Hepatocyte (in vitro differentiated cells): ENCODE results near the gene SPINT2. TPM values are rescaled to one million over a fixed set of nuclear protein-coding genes. Genes with fewer than 3 reads are reported as not detected.

Experiments
- DNase-seq: peaks from one replicate; pipeline ENCODE4 v3.0.0-alpha.2; 2016; ENCODE audit warnings: low spot score
- H2AFZ ChIP-seq: fragments of 200-600 bp; sonication (generic); 2 replicates; pipeline ENCODE4 v1.6.0; 2016; ENCODE audit warnings: antibody characterized with exemption, mild to moderate bottlenecking
- H3K27ac ChIP-seq: fragments of 200-600 bp; sonication (generic); 2 replicates; pipeline ENCODE4 v1.5.1; 2016; ENCODE audit warnings: mild to moderate bottlenecking
- H3K27me3 ChIP-seq: fragments of 200-600 bp; sonication (generic); 2 replicates; pipeline ENCODE4 v1.6.1; 2016
- H3K36me3 ChIP-seq: fragments of 200-600 bp; sonication (generic); replicated peaks from 2 replicates; pipeline ENCODE4 v1.5.1; 2016; ENCODE audit warnings: low read depth; ENCODE audit not compliant: insufficient read depth
- H3K4me1 ChIP-seq: fragments of 200-600 bp; sonication (generic); 2 replicates; pipeline ENCODE4 v1.5.1; 2016; ENCODE audit warnings: mild to moderate bottlenecking, moderate library complexity; ENCODE audit not compliant: insufficient read depth
- H3K4me2 ChIP-seq: fragments of 200-600 bp; sonication (generic); 2 replicates; pipeline ENCODE4 v1.6.0; 2016
- H3K4me3 ChIP-seq: fragments of 200-600 bp; sonication (generic); 2 replicates; pipeline ENCODE4 v1.5.1; 2016; ENCODE audit warnings: mild to moderate bottlenecking
- H3K79me2 ChIP-seq: fragments of 200-600 bp; sonication (generic); 2 replicates; pipeline ENCODE4 v1.6.0; 2017; ENCODE audit warnings: mild to moderate bottlenecking
- H3K9me2 ChIP-seq: fragments of 200-600 bp; sonication (generic); replicated peaks from 2 replicates; pipeline ENCODE4 v1.6.0; 2017; ENCODE audit warnings: mild to moderate bottlenecking; ENCODE audit not compliant: insufficient read depth
- H3K9me3 ChIP-seq: fragments of 200-600 bp; sonication (generic); 2 replicates; pipeline ENCODE4 v1.5.1; 2016; ENCODE audit warnings: low read depth, mild to moderate bottlenecking
- H4K20me1 ChIP-seq: fragments of 200-600 bp; sonication (generic); 2 replicates; pipeline ENCODE4 v1.6.0; 2016; ENCODE audit warnings: mild to moderate bottlenecking; ENCODE audit not compliant: insufficient read depth, poor library complexity, severe bottlenecking
- CTCF ChIP-seq: fragments of 200-600 bp; sonication (generic); IDR thresholded peaks from 2 replicates; pipeline ENCODE4 v1.5.1; 2016; ENCODE audit warnings: antibody characterized with exemption, mild to moderate bottlenecking; ENCODE audit not compliant: poor library complexity
- EZH2 ChIP-seq: fragments of 200-600 bp; sonication (generic); IDR thresholded peaks from 2 replicates; pipeline ENCODE4 v1.6.1; 2016; ENCODE audit warnings: antibody characterized with exemption, mild to moderate bottlenecking, borderline replicate concordance
- EZH2phosphoT487 ChIP-seq: fragments of 200-600 bp; sonication (generic); IDR thresholded peaks from one replicate; pipeline ENCODE4 v1.6.1; 2018; ENCODE audit warnings: antibody characterized with exemption, mild to moderate bottlenecking, low read depth, moderate library complexity; ENCODE audit not compliant: unreplicated experiment, severe bottlenecking
- WGBS: methylation state at CpG from one replicate; pipeline ENCODE4 v1.1.6; 2016; ENCODE audit warnings: low lambda C conversion rate; ENCODE audit errors: missing lambda C conversion rate; 5-methylcytosine and 5-hydroxymethylcytosine counted together
- polyA plus RNA-seq: library from polyadenylated mRNA; unstranded; fragments of >200 nt; fragmentation: Nextera tagmentation; extraction: Ambion mirVana; gene quantifications from 2 replicates; pipeline ENCODE4 v1.2.1, GENCODE V29; 2016
- total RNA-seq: library from RNA; depleted of rRNA; stranded (reverse); fragments of >200 nt; gene quantifications from 2 replicates; pipeline ENCODE4 v1.2.3, GENCODE V29; 2014

SPINT2 gene
- total and polyA plus RNA-seq, 2 experiments from 2014 or later = 508 to 834 TPM

- H3K27me3 ChIP-seq = peaks cover 17% of the 10 kb centered on the region
- no peak for DNase-seq
- H2AFZ ChIP-seq = no peak overlapping the region
- H3K27ac ChIP-seq = peak overlapping the region; percentile 57
- no peaks in the 10 kb centered on the region for H3K79me2 ChIP-seq
- H3K9me3 ChIP-seq = no peaks in the 10 kb centered on the region
- peak overlapping the region; percentile 100 for H3K4me2 ChIP-seq
- H3K9me2 ChIP-seq = no peaks in the 10 kb centered on the region
- no peaks in the 10 kb centered on the region for H4K20me1 ChIP-seq
- H3K4me3 ChIP-seq = no peak overlapping the region
- no peaks in the 10 kb centered on the region for H3K4me1 ChIP-seq
- H3K36me3 ChIP-seq = no peaks in the 10 kb centered on the region
- WGBS = 94% methylated on average over 3 of the region's 3 CpGs
- TF ChIP-seq EZH2 = no peak
- no peak for TF ChIP-seq CTCF
- no peak for TF ChIP-seq EZH2phosphoT487
Measured at GRCh38 chr19:38320969-38321339, 56.6 kb downstream of the SPINT2 start.

- Histone ChIP-seq H3K79me2 (no peaks in the 10 kb centered on the region), H3K4me3 (no peak overlapping the region), H3K27ac (peak overlapping the region; percentile 57), H2AFZ (no peak overlapping the region), H3K4me2 (peak overlapping the region; percentile 100), H3K36me3 (no peaks in the 10 kb centered on the region), H3K9me3 (no peaks in the 10 kb centered on the region), H3K27me3 (peaks cover 17% of the 10 kb centered on the region), H3K9me2 (no peaks in the 10 kb centered on the region), H4K20me1 (no peaks in the 10 kb centered on the region), H3K4me1 (no peaks in the 10 kb centered on the region)
- 64% methylated on average over 11 of the region's 11 CpGs for WGBS
- TF ChIP-seq EZH2phosphoT487 (no peak), CTCF (no peak), EZH2 (no peak)
- DNase-seq = peak; percentile 69
Measured at GRCh38 chr19:38321646-38322196, 57.3 kb downstream of the SPINT2 start.

- H3K36me3 ChIP-seq = no peaks in the 10 kb centered on the region
- no peaks in the 10 kb centered on the region for H3K9me2 ChIP-seq
Measured at GRCh38 chr19:38323291-38323690, 58.9 kb downstream of the SPINT2 start.

More at GRCh38 chr19:38323291-38323690, 58.9 kb downstream of the SPINT2 start:
- Histone ChIP-seq H3K27me3 (peaks cover 15% of the 10 kb centered on the region), H4K20me1 (no peaks in the 10 kb centered on the region), H3K79me2 (no peaks in the 10 kb centered on the region), H3K4me3 (no peak overlapping the region), H3K27ac (no peak overlapping the region), H3K9me3 (no peaks in the 10 kb centered on the region), H2AFZ (no peak overlapping the region), H3K4me1 (no peaks in the 10 kb centered on the region), H3K4me2 (no peak overlapping the region)
- DNase-seq = no peak
- WGBS = 92% methylated on average over 7 of the region's 7 CpGs
- no peak for TF ChIP-seq EZH2phosphoT487
- no peak for TF ChIP-seq CTCF
- TF ChIP-seq EZH2 = no peak
